ENCODE measurements around the gene ECEL1.
"Not testable (repeated sequence)": the region's sequence is repeated elsewhere in the genome, so short reads cannot be mapped to it uniquely, and the experiment has no call there.

ECEL1 gene

DNA sequence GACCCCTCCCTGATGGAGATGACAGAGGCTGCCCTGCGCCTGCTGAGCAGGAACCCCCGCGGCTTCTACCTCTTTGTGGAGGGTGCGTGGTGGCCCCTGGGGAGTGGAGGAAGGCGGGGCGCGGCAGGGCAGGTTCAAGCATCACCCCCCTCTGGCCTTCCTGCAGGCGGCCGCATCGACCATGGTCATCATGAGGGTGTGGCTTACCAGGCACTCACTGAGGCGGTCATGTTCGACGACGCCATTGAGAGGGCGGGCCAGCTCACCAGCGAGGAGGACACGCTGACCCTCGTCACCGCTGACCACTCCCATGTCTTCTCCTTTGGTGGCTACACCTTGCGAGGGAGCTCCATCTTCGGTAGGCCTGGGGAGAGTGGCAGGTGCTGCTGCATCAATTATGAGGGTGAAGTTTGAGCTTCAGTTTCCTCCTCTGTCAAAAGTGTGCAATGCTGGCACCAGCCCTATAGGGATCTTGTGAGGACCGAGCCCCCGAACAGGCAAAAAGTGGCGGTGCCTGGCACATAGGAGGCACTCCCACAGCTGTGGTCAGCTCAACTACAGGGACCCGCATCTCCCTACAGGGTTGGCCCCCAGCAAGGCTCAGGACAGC is 29.5 kb downstream of the ECEL1 start:
- DNase-seq = no peak

- no peak for DNase-seq
These were observed 30.3 kb downstream of the ECEL1 start for GRCh38 chr2:232457121-232458011.

DNA sequence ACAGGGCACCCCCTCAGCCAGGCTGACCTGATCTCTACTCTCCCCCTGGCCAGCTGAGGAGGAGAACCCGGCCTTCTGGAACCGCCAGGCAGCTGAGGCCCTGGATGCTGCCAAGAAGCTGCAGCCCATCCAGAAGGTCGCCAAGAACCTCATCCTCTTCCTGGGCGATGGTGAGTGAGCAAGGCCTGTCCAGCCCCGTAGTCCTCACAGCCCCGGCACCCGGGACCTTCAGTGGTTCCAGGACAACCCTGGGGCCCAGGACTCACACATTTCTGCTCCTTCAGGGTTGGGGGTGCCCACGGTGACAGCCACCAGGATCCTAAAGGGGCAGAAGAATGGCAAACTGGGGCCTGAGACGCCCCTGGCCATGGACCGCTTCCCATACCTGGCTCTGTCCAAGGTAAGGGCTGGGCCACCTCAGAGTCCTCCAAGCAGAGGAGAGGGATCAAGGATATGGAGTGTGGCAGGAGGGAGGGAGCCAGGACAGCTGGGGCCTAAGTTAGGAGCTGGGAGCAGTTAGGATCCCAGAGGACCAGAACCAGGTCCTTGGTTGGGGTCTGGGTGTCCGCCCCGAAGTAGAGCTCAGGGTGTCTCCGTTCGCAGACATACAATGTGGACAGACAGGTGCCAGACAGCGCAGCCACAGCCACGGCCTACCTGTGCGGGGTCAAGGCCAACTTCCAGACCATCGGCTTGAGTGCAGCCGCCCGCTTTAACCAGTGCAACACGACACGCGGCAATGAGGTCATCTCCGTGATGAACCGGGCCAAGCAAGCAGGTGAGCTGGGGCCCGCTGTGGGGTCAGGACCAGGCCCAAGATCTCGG is 31.1 kb downstream of the ECEL1 start:
- DNase-seq = no peak

DNA sequence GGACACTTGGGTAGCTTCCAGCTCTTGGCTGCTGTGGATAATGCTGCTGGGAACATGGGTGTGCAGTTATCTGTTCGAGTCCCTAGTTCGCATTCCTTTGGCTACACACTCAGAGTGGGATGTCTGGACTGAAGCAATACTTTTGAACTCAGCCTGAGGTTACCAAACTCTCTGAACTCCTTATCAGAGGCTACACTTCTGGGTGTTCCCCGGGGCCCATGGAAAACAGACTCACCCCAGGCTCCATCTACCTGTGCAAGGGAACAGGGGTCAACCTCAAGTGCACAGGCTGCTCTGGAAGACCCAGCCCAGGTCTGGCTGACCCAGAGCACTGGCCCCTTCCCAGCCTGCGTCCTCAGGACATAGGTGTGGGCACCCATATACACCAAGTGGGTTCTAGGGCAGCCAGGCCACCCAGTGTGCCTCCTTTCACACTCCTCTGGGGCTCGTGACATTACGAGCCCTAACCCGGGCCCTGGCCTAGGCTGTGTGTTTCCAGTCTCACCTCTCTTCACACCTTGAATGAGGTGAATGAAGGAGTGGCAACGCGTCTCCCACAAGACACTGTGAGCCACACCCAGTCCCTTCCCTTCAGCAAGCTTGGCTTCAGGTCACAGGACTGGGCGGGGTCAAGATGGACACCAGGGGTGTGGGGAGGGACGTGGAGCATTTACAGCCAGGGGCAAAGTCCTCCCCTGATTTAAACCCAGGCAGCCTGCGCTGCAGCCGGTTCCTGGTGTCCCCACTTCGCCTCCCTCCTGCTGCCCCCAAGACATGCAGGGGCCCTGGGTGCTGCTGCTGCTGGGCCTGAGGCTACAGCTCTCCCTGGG is 32.0 kb downstream of the ECEL1 start, which contains the start of gene ALPI:
Gene ALPI (plus strand): TSS at position 728 of the 830 bp plus-strand sequence. CDS start 47 bp downstream, at position 775.
- DNase-seq = no peak

GRCh38 chr2:232454630-232455029 is 33.0 kb downstream of the ECEL1 start:
- DNase-seq = no peak

- not testable (repeated sequence) for DNase-seq
These were observed 36.0 kb downstream of the ECEL1 start for GRCh38 chr2:232451645-232452044.

GRCh38 chr2:232449964-232450363 is 37.7 kb downstream of the ECEL1 start:
- no peak for DNase-seq

- no peak for DNase-seq
These were observed 39.3 kb downstream of the ECEL1 start for GRCh38 chr2:232448304-232448690.

DNA sequence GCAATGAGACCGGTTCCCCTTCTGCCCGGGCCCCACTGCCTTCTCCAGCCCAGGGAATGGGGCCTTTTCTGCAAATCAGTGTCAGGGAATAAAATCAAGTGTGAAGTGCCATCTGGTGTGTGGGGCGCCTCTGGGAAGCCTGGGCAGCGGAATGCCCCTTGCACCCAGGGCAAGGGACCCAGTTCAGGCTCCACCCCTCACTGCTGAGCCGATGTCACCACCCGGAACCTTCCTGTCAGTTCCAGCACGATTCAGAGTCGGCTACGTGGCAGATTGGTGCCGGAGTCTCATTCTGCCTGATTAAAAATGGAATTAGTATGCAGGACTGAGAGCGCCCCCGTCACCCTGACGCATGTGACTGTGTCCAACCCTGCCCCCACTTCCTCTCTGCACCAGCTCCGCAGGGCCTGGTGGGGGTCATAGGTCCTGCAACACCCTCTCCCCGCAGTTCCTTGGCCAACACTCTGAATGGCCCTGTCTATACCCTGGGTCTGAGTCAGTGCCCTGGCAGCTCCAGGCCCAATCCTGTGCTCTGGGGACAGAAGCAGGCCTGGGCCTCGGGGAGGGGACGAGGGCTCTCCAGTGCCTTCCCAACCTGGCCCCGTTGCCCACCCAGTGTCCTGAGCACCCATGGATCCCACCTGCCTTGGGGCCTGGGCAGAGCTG is 39.9 kb downstream of the ECEL1 start:
- DNase-seq = no peak

GRCh38 chr2:232447091-232447620 is 40.5 kb downstream of the ECEL1 start:
- no peak for DNase-seq

DNA sequence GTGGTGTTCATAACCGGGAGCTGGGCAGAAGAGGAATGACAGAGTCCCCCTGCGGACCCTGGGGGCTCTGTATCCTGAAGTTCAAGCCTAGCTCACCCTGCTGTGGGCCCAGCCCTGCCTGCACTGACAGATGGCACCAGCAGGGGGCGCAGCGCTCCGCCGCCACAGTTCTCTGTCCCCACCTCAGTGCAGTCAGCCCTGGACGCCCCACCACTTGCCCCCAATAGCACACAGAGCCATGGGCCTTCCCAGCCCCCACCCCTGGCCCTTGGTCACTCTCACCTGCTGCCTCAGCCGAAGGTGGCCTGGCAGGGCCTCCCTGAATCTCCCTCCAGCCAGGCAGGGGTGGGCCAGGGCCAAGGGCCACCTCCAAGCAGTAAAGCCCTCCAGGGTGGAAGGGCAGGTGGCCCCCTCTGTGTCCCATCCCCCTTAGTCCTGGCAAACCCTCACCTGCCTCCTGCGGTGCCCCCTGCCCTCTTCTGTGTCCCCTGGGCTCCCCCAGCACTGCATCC is 41.3 kb downstream of the ECEL1 start:
- not testable (repeated sequence) for DNase-seq

GRCh38 chr2:232445149-232445885 is 42.3 kb downstream of the ECEL1 start:
- not testable (repeated sequence) for DNase-seq

DNA sequence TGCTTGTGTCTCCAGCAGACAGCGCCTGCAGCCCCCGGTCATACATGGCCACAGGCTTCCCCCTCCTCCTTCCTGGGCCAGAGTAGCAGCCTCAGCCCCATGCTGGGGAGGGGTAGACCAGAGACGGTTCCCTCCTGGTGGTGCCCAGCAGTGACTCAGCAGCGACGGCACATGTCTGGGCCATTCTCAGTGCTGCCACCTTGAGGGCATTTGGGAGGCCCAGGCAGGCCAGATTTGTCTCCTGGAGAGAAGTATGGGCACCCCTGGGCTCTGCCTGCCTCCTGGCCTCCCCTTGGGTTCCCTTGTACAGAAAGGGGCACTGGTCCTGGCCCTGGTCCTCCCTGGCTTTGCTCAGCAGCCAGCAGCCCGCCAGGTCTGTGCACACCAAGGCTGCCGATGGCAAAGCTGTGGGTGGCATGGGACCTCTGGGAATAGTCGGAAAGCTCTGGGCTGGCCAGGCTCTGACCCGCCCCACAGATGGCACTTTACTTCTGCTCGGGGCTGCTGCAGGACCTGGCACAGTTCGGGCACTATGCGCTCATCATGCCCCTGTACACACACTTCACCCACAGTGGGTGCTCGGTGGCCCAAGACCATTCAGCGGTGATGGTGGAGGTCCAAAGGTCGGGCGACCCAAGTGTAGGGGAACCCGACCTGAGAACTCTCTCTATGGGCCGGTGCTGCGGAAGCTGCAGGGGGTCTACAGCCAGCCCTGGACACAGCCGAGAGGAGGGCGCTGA is 43.1 kb downstream of the ECEL1 start:
- peak; percentile 65 for DNase-seq

GRCh38 chr2:232443669-232444408 is 43.8 kb downstream of the ECEL1 start:
- DNase-seq = not testable (repeated sequence)

GRCh38 chr2:232443047-232443446 is 44.6 kb downstream of the ECEL1 start:
- DNase-seq = not testable (repeated sequence)

GRCh38 chr2:232442431-232442830 is 45.2 kb downstream of the ECEL1 start:
- DNase-seq = not testable (repeated sequence)

DNA sequence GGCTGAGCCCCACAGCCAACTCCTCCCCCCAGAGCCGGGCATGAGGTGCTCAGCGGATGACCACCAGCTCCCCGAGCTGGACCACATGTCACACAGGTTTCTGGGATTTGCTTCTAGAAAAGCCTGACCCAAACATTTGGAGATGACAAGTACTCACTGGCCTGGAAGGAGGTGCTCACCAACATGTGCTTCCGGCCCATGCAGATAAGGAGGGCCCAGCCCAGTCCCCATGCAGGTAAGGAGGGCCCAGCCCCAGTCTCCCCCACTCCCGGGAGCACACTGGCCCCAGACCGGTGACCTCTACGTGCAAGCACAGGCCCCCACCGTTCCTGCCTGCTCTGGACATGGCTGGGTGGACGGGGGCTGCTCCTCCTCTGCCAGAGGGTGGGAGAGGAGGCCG is 45.7 kb downstream of the ECEL1 start:
- DNase-seq = not testable (repeated sequence)

DNA sequence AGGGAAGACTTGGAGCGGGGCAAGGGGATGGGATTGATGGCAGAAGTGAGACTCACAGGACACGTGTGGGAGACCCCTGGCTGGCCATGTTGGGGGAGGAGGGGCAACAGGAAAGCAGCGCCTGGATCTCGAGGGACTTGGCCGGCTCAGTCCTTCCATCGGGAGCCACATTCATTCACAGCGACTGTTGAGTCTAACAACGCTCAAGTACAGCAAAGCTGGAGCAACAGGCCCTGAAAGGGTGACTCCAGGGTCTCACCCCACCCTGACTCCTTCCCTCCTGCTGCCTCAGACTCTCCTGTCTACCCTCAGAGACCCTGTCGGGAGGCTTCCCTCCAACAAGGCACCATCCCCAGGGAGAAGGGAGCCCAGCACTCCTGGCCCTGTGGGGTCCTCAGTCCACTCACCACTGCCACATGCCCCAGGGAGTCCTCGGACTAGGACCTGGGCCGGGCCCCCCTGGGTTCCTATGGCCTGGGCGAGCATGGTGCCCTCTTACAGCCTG is 46.4 kb downstream of the ECEL1 start:
- DNase-seq = no peak

Data from CD4-positive, alpha-beta T cell treated with Interleukin-17A for 4 hours (primary cell).